Left ventricle myocardium inferior (tissue), 1 donor: ENCODE measurements around the gene CBS. TPM values are rescaled to one million over a fixed set of nuclear protein-coding genes. Genes with fewer than 3 reads are reported as not detected.
"Not testable (repeated sequence)": the region's sequence is repeated elsewhere in the genome, so short reads cannot be mapped to it uniquely, and the experiment has no call there.

Source experiments
- DNase-seq: peaks from one replicate; pipeline ENCODE4 v3.0.0-alpha.2; 2020
- H3K27ac ChIP-seq: fragments of 200-600 bp; replicated peaks from 2 replicates; pipeline ENCODE4 v1.8.0; 2021
- H3K27me3 ChIP-seq: fragments of 200-600 bp; 2 replicates; pipeline ENCODE4 v1.8.0; 2021; ENCODE audit warnings: low read depth
- H3K36me3 ChIP-seq: fragments of 200-600 bp; 2 replicates; pipeline ENCODE4 v1.8.0; 2021
- H3K4me1 ChIP-seq: fragments of 200-600 bp; 2 replicates; pipeline ENCODE4 v1.8.0; 2021
- H3K4me3 ChIP-seq: fragments of 200-600 bp; 2 replicates; pipeline ENCODE4 v1.8.0; 2021; ENCODE audit warnings: mild to moderate bottlenecking, moderate library complexity
- H3K9me3 ChIP-seq: fragments of 200-600 bp; replicated peaks from 2 replicates; pipeline ENCODE4 v1.8.0; 2021
- intact Hi-C: fragments of 100-400 bp; cut with micrococcal nuclease; formaldehyde crosslinking; loops from one replicate; pipeline ENCODE4 v1.11.0; 2022
- total RNA-seq: library from RNA; stranded (reverse); fragmentation: NEBNext Ultra II Directional; extraction: Animal tissue kit (Norgen Biotek cat#: 25700); gene quantifications from one replicate; pipeline ENCODE4 v1.2.1, GENCODE V29; 2021
- donor health status: DM: no; HTN: yes; CAD: no; lungs with severe emphysema.

The CBS gene
- total RNA-seq, 1 donor from 2014 or later: 10.3 TPM

GRCh38 chr21:43089463-43089862 lies 13.8 kb upstream of the CBS start:
- not testable (repeated sequence) for H3K9me3 ChIP-seq, H3K36me3 ChIP-seq

DNA sequence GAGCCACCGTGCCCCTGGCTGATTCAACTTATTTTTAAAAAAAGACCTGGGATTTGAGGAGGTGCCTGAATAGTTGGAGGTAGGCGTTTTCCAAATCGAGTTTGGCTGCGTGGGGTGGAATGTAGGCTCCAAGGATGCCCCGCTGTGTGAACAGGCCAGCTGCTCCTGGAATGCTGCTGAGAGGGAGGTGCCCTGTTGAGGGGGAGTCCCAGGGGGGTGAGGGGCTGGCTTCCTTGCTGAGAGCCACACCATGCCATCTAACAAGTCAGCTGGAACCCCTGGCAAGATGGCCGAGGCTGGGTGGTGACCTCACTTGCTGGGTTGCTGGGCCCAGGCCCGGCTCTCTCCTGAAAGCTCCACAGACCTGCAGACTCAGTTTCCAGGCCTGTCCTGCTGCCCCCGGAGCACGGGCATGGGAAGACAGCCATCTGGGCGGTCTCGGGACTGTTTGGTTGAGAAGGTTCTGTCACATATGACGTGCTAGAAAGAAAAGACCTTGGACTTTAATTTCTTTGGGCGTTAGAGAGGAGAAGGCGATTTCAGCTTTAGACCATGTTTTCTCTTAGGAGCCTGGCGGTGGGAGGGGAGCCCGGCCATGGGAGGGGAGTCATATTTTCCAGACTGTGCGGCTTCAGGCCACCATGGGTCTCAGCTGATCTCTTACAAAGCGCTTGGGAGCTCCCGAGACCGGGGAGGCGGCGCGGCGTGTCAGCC lies 7.1 kb upstream of the CBS start:
- H3K27me3 ChIP-seq, H3K36me3 ChIP-seq, H3K4me3 ChIP-seq, H3K27ac ChIP-seq, H3K9me3 ChIP-seq, DNase-seq, H3K4me1 ChIP-seq, intact Hi-C loops: not testable (repeated sequence)

More at GRCh38 chr21:43089463-43089862, 13.8 kb upstream of the CBS start:
- H3K4me3 ChIP-seq, intact Hi-C loops, DNase-seq, H3K4me1 ChIP-seq, H3K27me3 ChIP-seq, H3K27ac ChIP-seq: not testable (repeated sequence)

GRCh38 chr21:43076643-43077042 lies 1.0 kb upstream of the CBS start:
- DNase-seq, intact Hi-C loops, H3K4me3 ChIP-seq, H3K36me3 ChIP-seq, H3K4me1 ChIP-seq, H3K27me3 ChIP-seq, H3K27ac ChIP-seq, H3K9me3 ChIP-seq: not testable (repeated sequence)

DNA sequence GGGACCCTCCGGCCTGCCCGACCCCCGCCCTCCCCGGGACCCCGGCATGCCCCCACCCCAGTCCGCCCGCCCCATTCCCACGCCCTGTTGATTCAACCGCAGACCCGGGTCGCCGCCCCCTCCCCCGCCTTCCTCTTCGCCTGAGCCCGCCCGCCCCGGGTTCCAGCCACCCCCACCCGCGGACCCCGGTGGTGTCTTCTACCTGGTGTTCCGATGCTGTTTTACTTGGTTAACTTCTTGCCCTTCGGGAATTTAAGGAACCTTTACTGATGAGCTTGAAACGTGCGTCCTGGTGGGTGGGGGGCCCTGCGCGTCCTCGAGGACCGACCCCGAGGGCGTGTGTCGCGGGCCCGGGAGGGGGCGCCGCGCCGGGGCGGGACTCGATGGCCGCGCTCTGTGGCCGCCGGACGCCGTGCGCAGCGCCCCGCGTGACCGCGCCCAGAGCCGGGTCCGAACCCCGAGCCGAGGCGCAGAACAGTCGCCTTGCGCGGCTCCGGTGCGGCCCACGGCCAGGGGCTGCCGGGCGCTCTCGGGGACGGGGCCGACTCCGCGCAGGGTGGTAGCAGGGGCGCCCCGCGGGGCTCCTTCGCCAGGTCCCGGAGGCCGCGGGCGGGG lies 495 bp upstream of the CBS start:
- intact Hi-C loops, H3K27ac ChIP-seq, H3K27me3 ChIP-seq, H3K9me3 ChIP-seq, H3K36me3 ChIP-seq, H3K4me3 ChIP-seq, H3K4me1 ChIP-seq, DNase-seq: not testable (repeated sequence)

GRCh38 chr21:43074401-43075169 lies 1.1 kb downstream of the CBS start:
- H3K4me1 ChIP-seq, H3K27ac ChIP-seq, intact Hi-C loops, H3K36me3 ChIP-seq, H3K9me3 ChIP-seq, H3K4me3 ChIP-seq, H3K27me3 ChIP-seq, DNase-seq: not testable (repeated sequence)

DNA sequence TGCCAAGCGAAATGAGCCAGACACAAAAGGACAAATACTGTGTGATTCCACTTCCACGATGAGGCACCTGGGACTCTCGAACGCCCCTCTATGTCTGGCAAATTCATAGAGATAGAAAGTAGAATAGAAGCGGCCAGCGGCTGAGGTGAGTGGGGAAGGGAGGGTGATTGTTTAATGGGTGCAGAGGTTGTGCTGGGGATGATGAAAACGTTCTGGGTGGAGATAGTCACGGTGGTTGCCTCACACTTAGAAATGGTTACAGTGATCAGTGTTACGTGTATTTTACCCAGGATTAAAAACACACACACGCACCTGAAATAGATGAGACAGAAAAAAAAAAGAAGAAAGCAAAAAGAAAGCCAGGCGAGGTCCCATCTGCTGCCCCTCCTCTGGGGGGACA lies 2.9 kb downstream of the CBS start:
- H3K4me1 ChIP-seq, H3K36me3 ChIP-seq, H3K9me3 ChIP-seq, H3K4me3 ChIP-seq, H3K27ac ChIP-seq, H3K27me3 ChIP-seq, intact Hi-C loops, DNase-seq: not testable (repeated sequence)

- H3K4me1 ChIP-seq, H3K4me3 ChIP-seq, intact Hi-C loops, H3K36me3 ChIP-seq, DNase-seq, H3K9me3 ChIP-seq, H3K27ac ChIP-seq, H3K27me3 ChIP-seq: not testable (repeated sequence)
Measured at GRCh38 chr21:43069682-43070081, 6.0 kb downstream of the CBS start.

DNA sequence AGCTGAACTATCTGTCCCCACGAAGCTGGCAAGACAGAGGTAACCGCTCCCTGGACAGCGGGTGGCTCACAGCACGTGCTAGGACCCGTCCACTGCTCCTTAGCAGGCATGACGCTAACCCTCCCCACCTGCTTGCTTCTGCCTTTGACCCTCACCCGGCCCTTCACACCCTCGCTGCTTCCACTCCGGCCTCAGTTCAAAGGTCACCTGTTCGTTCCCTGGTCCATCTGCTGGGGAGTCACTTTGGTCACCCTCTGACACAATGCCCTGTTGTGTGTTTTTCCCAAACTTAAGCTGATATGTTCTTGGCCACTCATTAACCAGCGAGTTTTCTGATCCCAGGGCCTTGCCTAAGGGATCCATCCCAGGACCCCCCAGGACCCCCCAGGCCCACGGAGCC lies 7.6 kb downstream of the CBS start:
- H3K4me1 ChIP-seq, H3K36me3 ChIP-seq, DNase-seq, H3K27me3 ChIP-seq, intact Hi-C loops, H3K9me3 ChIP-seq, H3K27ac ChIP-seq, H3K4me3 ChIP-seq: not testable (repeated sequence)

DNA sequence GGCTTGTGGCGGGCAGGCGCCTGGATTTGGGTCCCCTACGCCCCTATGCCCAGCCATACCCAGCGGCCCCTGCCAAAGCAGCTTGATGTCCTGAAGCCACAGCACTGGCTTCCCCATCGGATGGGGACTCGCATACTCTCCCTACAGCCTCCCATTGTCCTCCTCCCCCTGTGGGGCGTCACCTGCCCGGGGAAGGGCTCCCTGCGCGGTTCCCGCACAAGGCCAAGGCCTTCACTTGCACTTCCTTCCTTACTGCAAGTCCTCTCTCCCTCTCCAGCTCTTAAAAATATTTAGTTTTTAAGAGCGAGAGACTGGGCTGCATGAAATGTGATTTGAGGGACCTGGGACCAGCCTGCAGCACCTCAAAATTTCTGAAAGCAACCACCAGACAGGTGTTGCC lies 8.9 kb downstream of the CBS start:
- DNase-seq, H3K36me3 ChIP-seq, H3K4me3 ChIP-seq, H3K27me3 ChIP-seq, H3K4me1 ChIP-seq, H3K9me3 ChIP-seq, H3K27ac ChIP-seq, intact Hi-C loops: not testable (repeated sequence)

DNA sequence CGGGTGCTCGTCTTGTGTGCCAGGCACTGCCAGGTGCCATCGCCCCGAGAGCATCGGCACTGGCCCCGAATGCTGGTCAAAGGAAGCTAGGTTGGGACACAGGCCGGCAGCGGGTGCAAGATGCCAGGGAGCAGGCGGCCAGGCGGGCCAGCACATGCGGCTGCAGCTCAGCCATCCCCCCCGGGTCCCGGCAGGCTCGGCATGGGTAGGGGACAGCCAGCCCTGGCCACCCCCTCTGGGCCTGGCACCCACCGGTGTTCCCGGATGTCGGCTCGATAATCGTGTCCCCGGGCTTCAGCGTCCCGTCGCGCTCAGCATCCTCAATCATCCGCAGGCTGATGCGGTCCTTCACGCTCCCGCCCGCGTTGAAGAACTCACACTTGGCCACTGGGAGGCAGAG lies 9.6 kb downstream of the CBS start:
- intact Hi-C loops, H3K9me3 ChIP-seq, H3K4me3 ChIP-seq, H3K27me3 ChIP-seq, DNase-seq, H3K36me3 ChIP-seq, H3K4me1 ChIP-seq, H3K27ac ChIP-seq: not testable (repeated sequence)

DNA sequence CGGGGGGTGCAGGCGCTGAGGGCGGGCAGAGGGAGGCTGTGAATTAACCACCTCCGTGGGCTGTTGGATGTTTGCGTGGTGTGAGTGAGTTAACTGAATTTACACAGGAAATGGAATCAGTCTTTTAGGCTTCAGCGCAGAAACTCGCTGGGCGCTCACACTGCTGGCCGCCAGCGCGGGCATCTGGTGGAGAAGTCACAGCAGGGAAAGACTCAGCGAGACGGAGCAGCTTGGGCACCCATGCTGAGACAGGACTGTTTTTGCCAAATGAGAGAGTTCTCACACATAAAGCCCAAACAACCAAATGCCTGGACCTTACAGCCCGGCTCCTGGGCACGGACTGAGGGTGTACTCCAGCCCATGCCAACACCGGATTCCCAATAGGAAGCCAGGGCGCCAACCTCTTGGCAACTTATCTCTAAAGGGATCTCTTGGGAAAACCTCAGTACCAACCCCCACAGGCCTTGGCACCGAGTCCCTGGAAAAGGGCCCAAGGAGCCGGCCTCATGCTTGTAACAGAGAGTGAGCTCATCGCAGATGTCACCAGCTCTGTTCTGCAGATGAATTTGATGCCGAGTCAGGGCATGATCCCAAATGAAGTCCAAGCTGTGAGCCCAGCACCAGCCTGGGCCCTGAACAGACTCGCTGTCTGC lies 11.2 kb downstream of the CBS start:
- H3K4me1 ChIP-seq, DNase-seq, H3K9me3 ChIP-seq, H3K27me3 ChIP-seq, H3K27ac ChIP-seq, H3K36me3 ChIP-seq, intact Hi-C loops, H3K4me3 ChIP-seq: not testable (repeated sequence)

DNA sequence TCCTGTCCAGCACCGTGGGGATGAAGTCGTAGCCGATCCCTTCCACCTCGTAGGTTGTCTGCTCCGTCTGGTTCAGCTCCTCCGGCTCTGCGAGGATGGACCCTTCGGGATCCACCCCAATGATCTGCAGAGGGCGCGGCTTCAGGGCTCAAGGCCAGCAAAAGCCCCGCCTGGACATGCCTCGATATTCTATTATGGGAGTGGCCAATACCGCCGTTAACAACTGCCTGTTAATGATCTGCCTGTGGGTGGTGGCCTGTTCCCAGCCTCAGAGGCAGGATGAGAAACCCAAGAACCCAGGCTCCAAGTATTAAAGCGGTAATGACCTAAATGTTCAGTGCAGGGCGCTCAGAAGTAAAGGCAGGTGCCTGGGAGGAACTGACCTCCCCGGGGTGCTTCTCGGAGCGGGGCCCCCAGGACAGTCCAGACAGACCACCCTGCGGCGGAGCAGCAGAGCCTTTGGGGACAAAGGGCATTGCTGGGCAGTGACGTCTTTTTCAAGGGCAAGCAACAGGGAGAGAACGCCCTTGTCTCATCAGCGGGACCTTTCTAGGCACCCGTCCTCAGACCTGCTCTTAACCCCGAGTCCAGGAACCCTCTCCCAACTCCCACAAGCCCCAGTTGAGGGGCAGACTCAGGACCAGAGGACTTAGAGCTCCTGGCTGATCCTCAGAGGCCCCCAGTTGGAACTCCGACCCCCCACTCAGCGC lies 12.5 kb downstream of the CBS start:
- H3K27ac ChIP-seq, H3K27me3 ChIP-seq, H3K4me3 ChIP-seq, intact Hi-C loops, DNase-seq, H3K36me3 ChIP-seq, H3K9me3 ChIP-seq, H3K4me1 ChIP-seq: not testable (repeated sequence)

DNA sequence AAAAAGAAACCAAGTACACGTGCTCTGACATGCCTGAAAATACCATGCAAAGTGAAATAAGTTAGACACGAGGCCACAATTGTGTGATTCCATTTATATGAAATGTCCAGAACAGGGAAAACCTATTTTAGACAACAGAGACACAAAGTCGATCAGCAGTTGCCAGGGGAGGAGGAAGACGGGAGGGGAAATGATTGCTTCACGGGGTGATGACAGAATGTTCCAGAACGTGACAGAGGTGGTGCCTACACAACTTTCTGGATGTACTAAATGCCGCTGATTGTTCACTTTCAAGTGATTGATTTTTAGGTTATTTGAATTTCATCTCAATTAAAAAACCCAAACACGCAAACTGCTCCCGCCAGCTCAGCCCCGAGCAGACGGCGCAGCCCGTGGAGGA lies 22.5 kb downstream of the CBS start:
- H3K4me3 ChIP-seq, intact Hi-C loops: not testable (repeated sequence)

More for the DNA sequence above, 22.5 kb downstream of the CBS start:
- not testable (repeated sequence) for DNase-seq, H3K36me3 ChIP-seq, H3K27me3 ChIP-seq, H3K9me3 ChIP-seq, H3K4me1 ChIP-seq, H3K27ac ChIP-seq
